ENCODE data around the gene ITFG1. TPM values are rescaled to one million over a fixed set of nuclear protein-coding genes. Genes with fewer than 3 reads are reported as not detected.
"Not testable (repeated sequence)": the region's sequence is repeated elsewhere in the genome, so short reads cannot be mapped to it uniquely, and the experiment has no call there.

ITFG1 gene
- total RNA-seq, 1 donor from 2014 or later, result 69.6 TPM

GRCh38 chr16:47141773-47142485 lies 318.9 kb downstream of the ITFG1 start:
- DNase-seq (ENCODE audit: low spot score), result peak; percentile 91
- intact Hi-C loops (cut with DNase I), result loop anchor here (5.0 to 10.0 kb wide), 4 partner anchors 105 to 1015 kb away; partner anchors contain the start of genes ABCC12, ITFG1 and PHKB

- DNase-seq (ENCODE audit: low spot score), result no peak
- intact Hi-C loops (cut with DNase I), result loop anchor here (5.0 to 10.0 kb wide), 4 partner anchors 103 to 1017 kb away; partner anchors contain the start of genes ABCC12, ITFG1 and PHKB
Measured at GRCh38 chr16:47140686-47141085, 320.2 kb downstream of the ITFG1 start.

- intact Hi-C loops (cut with DNase I), result loop anchor here (5.0 to 10.0 kb wide), 4 partner anchors 102 to 1018 kb away; partner anchors contain the start of genes ABCC12, ITFG1 and PHKB
- DNase-seq (ENCODE audit: low spot score), result no peak
Measured at GRCh38 chr16:47139561-47140185, 321.2 kb downstream of the ITFG1 start.

GRCh38 chr16:47137925-47138324 lies 322.9 kb downstream of the ITFG1 start:
- intact Hi-C loops (cut with DNase I); DNase-seq (ENCODE audit: low spot score): not testable (repeated sequence)

DNA sequence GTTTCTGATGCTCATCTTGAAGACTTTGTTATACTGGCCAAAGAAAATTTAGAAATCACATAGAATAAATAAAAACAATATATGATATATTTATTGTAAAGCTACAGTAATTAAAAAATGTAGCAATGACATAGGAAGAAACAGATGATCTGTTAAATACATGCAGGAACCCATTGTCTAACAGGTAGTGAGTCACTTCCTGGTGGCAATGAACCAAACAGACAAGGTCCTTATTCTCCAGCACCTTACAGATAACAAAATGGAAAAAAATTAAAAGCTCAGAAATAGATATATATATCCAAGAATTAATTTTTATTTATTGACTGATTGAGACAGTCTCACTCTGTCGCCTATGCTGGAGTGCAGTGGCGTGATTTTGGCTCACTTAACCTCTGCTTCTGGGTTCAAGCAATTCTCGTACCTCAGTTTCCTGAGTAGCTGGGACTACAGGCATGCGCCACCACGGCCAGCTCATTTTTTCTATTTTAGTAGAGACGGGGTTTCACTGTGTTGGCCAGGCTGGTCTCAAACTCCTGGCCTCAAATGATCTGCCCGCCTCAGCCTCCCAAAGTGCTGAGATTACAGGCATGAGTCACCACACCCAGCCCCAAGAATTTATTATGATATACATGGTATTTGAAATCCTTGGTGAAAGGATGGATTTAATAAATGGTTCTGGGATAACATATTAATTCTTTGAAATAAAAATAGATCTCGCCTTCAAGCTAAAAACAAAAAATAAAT lies 324.6 kb downstream of the ITFG1 start:
- DNase-seq (ENCODE audit: low spot score), result no peak
- intact Hi-C loops (cut with DNase I), result no loop called here

DNA sequence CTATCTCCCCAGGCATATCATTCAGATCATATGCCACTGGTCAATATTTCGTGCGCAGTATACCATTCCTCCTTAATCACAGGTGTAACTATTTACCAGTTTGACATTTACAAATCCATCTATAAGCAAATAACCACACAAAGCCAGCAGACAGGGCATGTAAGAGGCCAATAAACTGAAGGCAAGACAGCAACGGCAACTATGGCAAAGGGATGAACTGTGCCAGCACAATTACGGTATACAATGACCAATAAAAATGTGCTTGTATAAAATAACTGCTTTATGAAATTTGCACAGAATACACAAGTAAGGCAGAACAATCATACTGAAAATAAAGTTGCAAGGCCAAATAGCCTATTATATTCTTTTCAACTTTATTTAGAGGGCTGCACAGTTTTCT lies 326.3 kb downstream of the ITFG1 start:
- intact Hi-C loops (cut with DNase I), result no loop called here
- no peak for DNase-seq (ENCODE audit: low spot score)

GRCh38 chr16:47132308-47132707 lies 328.6 kb downstream of the ITFG1 start:
- no peak for DNase-seq (ENCODE audit: low spot score)
- intact Hi-C loops (cut with DNase I), result no loop called here

DNA sequence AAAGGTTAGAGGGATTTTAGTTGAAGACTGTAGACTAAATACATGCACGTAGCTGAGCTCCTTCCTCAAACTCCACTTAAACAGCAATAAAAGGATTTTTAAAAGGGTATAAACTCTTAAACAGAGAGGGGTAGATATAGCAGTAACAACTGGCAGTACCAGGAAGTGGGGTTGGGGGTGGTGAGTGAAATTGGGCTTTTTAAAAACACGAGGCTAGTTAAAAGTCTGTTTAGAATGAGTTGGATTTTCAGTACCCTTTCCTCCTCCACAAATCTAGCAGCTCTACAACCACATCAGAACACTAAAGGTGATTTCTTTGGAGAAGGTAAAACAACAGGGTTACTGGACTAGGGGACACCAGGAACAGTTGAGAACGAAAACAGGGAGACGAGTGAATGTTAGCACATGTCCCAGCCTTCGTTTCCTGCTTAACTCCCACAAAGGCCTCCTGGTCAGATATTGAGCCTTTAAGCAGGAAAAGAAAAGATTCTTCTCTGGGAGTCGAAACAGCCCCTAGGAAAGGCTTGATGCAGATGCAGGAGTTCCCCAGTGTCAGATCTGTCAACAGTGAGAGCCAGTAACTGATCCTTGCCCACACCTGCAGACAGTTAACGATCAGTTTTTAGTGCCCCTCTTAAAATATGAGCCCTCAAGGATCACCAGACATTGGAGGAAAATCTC lies 331.0 kb downstream of the ITFG1 start:
- no peak for DNase-seq (ENCODE audit: low spot score)
- intact Hi-C loops (cut with DNase I), result no loop called here

DNA sequence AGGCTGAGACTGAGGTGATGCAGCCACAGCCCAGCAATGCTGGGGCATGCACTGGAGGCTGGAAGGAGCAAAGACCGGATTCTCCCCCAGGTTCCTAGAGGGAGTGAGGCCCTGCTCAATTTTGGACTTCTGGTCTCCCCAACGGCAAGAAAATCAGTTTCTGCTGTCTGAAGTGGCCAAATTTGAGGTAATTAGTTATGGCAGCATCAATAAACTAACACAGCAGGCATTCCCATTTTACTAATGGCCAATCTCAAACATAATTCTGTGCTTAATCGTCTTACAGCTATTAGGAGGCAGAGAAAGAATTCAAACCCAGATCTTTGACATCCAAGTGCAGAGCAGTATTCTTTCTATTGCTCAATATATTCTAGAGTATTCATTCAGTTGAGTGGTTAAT lies 333.3 kb downstream of the ITFG1 start:
- no peak for DNase-seq (ENCODE audit: low spot score)
- intact Hi-C loops (cut with DNase I), result no loop called here

DNA sequence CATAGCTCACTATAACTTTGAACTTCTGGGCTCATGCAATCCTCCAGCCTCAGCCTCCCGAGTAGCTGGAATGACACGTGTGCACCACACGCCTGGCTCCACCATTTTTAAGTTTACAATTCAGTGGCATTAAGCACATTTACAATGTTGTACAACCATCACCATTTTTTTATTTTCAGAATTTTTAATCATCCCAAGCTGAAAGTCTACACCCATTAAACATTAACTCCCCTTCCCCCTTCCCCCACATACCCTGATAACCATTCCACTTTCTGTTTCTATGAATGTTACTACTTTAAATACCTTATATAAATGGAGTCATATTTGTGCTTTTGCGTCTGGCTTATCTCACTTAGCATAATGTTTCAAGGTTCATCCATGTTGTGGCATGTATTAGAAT lies 335.1 kb downstream of the ITFG1 start:
- no peak for DNase-seq (ENCODE audit: low spot score)
- intact Hi-C loops (cut with DNase I), result no loop called here

- intact Hi-C loops (cut with DNase I), result no loop called here
- DNase-seq (ENCODE audit: low spot score), result no peak
Measured at GRCh38 chr16:47113130-47113529, 347.7 kb downstream of the ITFG1 start.

- DNase-seq (ENCODE audit: low spot score), result no peak
- intact Hi-C loops (cut with DNase I), result no loop called here
Measured at GRCh38 chr16:47110939-47111338, 349.9 kb downstream of the ITFG1 start.

GRCh38 chr16:47109361-47109760 lies 351.5 kb downstream of the ITFG1 start:
- intact Hi-C loops (cut with DNase I), result no loop called here
- DNase-seq (ENCODE audit: low spot score), result no peak

Other genes with a start within 250 kb of the ITFG1 start
- gene PHKB, start 268 bp upstream of the ITFG1 start, total RNA-seq, result 53.3 TPM